ENCODE measurements around the gene FOCAD.
A peak's percentile ranks its signal among the peaks of the same experiment; 100 is the strongest.

The FOCAD gene

GRCh38 chr9:21031808-21032183 is 347.7 kb downstream of the FOCAD start:
- no peaks in the 10 kb centered on the region for H3K4me1 ChIP-seq (ENCODE audit: control insufficient read depth, insufficient read depth, low read length, poor library complexity, severe bottlenecking)
- WGBS, 2 experiments (ENCODE audit: insufficient coverage in 2 of 2): 82 to 83% methylated on average over 21 to 22 of the region's 22 CpGs
- no peaks in the 10 kb centered on the region for H3K36me3 ChIP-seq (ENCODE audit: control insufficient read depth, insufficient read depth, low read length)
- no peaks in the 10 kb centered on the region for H3K9me3 ChIP-seq (ENCODE audit: control insufficient read depth, low read length)
- no peak overlapping the region for H3K27ac ChIP-seq (ENCODE audit: low read depth, low read length, severe bottlenecking)
- peak overlapping the region; percentile 42 for H3K4me3 ChIP-seq (ENCODE audit: extremely low read depth, insufficient read depth, low read length, poor library complexity, severe bottlenecking)

GRCh38 chr9:21037278-21037677 is 353.2 kb downstream of the FOCAD start:
- Histone ChIP-seq H3K4me3 (ENCODE audit: extremely low read depth, insufficient read depth, low read length, poor library complexity, severe bottlenecking) (no peak overlapping the region), H3K9me3 (ENCODE audit: control insufficient read depth, low read length) (no peaks in the 10 kb centered on the region), H3K4me1 (ENCODE audit: control insufficient read depth, insufficient read depth, low read length, poor library complexity, severe bottlenecking) (no peaks in the 10 kb centered on the region), H3K36me3 (ENCODE audit: control insufficient read depth, insufficient read depth, low read length) (no peaks in the 10 kb centered on the region), H3K27ac (ENCODE audit: low read depth, low read length, severe bottlenecking) (no peak overlapping the region)
- 80% methylated on average over 1 to 2 of the region's 2 CpGs for WGBS, 2 experiments (ENCODE audit: insufficient coverage in 2 of 2)

GRCh38 chr9:21039302-21039701 is 355.2 kb downstream of the FOCAD start:
- Histone ChIP-seq H3K27ac (ENCODE audit: low read depth, low read length, severe bottlenecking) (no peak overlapping the region), H3K4me1 (ENCODE audit: control insufficient read depth, insufficient read depth, low read length, poor library complexity, severe bottlenecking) (no peaks in the 10 kb centered on the region), H3K36me3 (ENCODE audit: control insufficient read depth, insufficient read depth, low read length) (no peaks in the 10 kb centered on the region), H3K4me3 (ENCODE audit: extremely low read depth, insufficient read depth, low read length, poor library complexity, severe bottlenecking) (no peak overlapping the region), H3K9me3 (ENCODE audit: control insufficient read depth, low read length) (no peaks in the 10 kb centered on the region)
- WGBS, 2 experiments (ENCODE audit: insufficient coverage in 2 of 2): 80% methylated on average over 1 of the region's 1 CpG; no CpG with 5 or more reads in 1 of the 2 experiments

- H3K4me3 ChIP-seq (ENCODE audit: extremely low read depth, insufficient read depth, low read length, poor library complexity, severe bottlenecking): no peak overlapping the region
- H3K36me3 ChIP-seq (ENCODE audit: control insufficient read depth, insufficient read depth, low read length): no peaks in the 10 kb centered on the region
- WGBS, 2 experiments (ENCODE audit: insufficient coverage in 2 of 2): 100% methylated on average over 1 to 2 of the region's 4 CpGs
- no peaks in the 10 kb centered on the region for H3K9me3 ChIP-seq (ENCODE audit: control insufficient read depth, low read length)
- no peaks in the 10 kb centered on the region for H3K4me1 ChIP-seq (ENCODE audit: control insufficient read depth, insufficient read depth, low read length, poor library complexity, severe bottlenecking)
- no peak overlapping the region for H3K27ac ChIP-seq (ENCODE audit: low read depth, low read length, severe bottlenecking)
These were observed 358.4 kb downstream of the FOCAD start for GRCh38 chr9:21042466-21042865.

GRCh38 chr9:21043841-21044240 is 359.8 kb downstream of the FOCAD start:
- Histone ChIP-seq H3K9me3 (ENCODE audit: control insufficient read depth, low read length) (no peaks in the 10 kb centered on the region), H3K27ac (ENCODE audit: low read depth, low read length, severe bottlenecking) (no peak overlapping the region), H3K36me3 (ENCODE audit: control insufficient read depth, insufficient read depth, low read length) (no peaks in the 10 kb centered on the region), H3K4me1 (ENCODE audit: control insufficient read depth, insufficient read depth, low read length, poor library complexity, severe bottlenecking) (no peaks in the 10 kb centered on the region), H3K4me3 (ENCODE audit: extremely low read depth, insufficient read depth, low read length, poor library complexity, severe bottlenecking) (no peak overlapping the region)
- WGBS, 2 experiments (ENCODE audit: insufficient coverage in 2 of 2): no CpG with 5 or more reads among the region's 3 CpGs
